Subcutaneous adipose tissue (tissue), 4 donors: Measurements from ENCODE around the gene SNAP29. TPM values are rescaled to one million over a fixed set of nuclear protein-coding genes. Genes with fewer than 3 reads are reported as not detected.

Source experiments
- CTCF ChIP-seq: fragments of 450-650 bp; IDR thresholded peaks from one replicate; pipeline ENCODE4 v1.5.1; 2016; ENCODE audit warnings: low read depth, mild to moderate bottlenecking, control low read depth, antibody characterized with exemption, moderate library complexity
- total RNA-seq, 4 donors: library from RNA; depleted of rRNA; stranded (reverse); fragments of >200 nt; gene quantifications; one replicate each; pipeline ENCODE4 v1.1.0, GENCODE V29; 2016

The SNAP29 gene
- total RNA-seq, 4 donors from 2014 or later: 20.5 to 27.1 (median 24.4) TPM

GRCh38 chr22:20865875-20866445, 7.2 kb downstream of the SNAP29 start:
- TF ChIP-seq CTCF: no peak

- no peak for TF ChIP-seq CTCF
Measured at GRCh38 chr22:20866736-20867135, 7.9 kb downstream of the SNAP29 start.

- TF ChIP-seq CTCF: no peak
Measured at GRCh38 chr22:20867179-20868024, 8.6 kb downstream of the SNAP29 start.

- no peak for TF ChIP-seq CTCF
Measured at GRCh38 chr22:20868025-20868962, 9.5 kb downstream of the SNAP29 start.

- TF ChIP-seq CTCF: no peak
Measured at GRCh38 chr22:20869234-20869633, 10.4 kb downstream of the SNAP29 start.

- no peak for TF ChIP-seq CTCF
Measured at GRCh38 chr22:20873214-20873613, 14.4 kb downstream of the SNAP29 start.

GRCh38 chr22:20875296-20875695, 16.5 kb downstream of the SNAP29 start:
- no peak for TF ChIP-seq CTCF
